NCI-H446 (cell line): Measurements from ENCODE around the gene GNB4.

Source experiments
- DNase-seq, 2 experiments: peaks; one replicate each; lab custom pipeline; 2025; lab: John Stamatoyannopoulos, UW

The GNB4 gene

DNA sequence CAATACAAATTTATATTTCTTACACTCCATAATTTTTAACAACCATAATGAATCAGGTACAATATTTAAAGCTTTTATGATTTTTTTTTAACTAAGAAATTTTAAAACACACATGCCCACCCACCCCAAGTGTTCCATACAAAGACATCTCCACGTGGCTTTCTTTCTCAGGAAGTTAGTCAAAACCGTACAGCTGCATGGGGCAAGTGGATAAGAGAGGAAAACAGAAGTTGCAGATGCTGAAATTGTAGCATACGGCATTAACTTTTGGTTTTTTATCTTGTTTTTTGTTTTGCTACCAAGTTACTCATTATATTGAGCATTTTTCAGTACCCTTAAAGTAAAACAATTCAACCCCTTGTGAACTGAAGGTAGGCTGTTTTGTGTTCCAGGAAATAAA lies 14.8 kb downstream of the GNB4 start:
- DNase-seq, result no peak

DNA sequence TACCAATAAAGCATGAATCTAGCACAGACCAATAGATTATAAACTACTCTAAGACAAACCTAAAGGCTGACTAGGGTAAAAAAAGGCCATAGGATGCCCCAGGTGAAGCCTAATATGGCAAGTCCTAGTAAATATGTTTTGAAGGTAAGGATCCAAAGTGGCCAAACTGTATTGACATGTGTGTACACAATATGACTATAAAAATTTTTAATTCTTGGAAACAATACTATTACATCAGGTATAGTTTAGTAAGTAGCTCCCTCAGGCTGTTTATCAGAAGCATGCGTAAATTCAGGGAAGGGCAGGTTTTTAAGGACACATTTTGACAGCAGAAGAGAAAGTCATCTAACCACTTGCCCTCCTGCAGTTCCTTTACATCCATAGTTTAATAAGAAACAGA lies 18.8 kb downstream of the GNB4 start:
- no peak for DNase-seq

DNA sequence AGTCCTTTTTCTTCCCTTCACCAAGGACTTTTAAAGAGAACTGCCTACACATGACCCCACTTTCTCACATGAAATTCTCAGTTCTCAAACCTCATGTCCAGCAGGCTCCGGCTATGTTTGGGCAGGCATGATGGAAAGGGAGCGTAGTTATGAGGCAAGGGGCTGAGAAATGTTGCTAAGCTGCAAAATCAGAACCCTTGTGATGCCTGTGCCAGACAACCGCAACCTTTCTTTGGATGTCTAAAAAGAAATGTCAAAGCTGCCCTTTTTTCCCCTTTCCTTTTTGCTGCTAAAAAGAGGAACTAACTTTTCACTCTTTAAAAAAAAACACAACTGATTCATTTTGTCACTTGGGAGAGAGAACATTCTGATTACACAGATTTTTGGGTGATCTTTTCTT lies 19.2 kb downstream of the GNB4 start:
- no peak for DNase-seq

DNA sequence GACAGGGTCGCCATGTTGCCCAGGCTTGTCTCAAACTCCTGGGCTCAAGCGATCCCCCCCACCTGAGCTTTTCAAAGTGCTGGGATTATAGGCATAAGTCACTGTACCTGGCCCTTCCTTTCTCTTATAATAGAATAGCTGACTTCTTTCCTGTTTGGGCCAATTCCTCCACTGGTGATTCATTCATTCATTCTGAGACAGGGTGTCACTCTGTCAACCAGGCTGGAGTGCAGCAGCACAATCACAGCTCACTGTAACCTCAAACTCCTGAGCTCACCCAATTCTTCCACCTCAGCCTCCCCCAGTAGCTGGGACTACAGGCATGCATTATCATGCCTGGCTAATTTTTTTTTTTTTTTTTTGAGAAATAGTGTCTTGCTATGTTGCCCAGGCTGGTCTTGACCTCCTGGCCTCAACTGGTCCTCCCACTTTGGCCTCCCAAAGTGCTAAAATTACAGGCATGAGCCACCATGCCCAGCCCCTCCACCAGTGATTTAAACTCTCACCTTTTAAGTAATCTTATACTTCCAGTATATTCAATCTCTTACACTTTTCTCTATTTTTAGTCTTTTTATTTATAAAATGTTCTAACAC lies 20.9 kb downstream of the GNB4 start:
- DNase-seq, result no peak

DNA sequence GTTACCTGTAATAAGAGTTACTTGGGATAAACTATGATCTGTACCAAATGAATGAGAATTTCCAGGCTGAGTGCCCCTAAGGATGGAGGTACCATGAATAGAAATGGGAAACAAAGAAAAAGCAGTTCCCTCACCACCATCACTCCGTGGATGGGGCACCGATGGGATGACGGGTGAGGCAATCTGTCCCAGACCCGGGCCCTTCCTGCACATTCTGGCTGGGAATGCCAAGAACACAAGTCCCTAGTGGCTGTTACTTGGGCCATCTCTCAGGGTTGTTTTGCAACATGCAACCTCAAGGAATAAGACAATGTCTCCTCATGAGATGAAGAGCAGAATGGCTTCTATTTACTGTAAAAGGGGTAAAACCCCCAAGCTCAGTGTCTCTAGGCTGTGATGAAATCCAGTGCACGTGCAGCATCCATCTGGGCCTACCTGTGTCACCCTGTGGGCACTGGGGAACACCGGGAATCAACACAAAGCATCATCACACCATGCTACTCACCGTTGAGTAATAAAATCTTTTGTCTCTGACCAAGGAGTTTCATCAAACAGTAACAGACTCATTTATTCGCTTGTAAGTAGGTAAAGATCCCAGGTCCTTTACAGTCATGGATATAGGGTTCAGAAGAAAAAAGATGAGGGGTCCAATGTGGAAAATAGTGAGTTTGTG lies 22.3 kb downstream of the GNB4 start:
- DNase-seq, result no peak

DNA sequence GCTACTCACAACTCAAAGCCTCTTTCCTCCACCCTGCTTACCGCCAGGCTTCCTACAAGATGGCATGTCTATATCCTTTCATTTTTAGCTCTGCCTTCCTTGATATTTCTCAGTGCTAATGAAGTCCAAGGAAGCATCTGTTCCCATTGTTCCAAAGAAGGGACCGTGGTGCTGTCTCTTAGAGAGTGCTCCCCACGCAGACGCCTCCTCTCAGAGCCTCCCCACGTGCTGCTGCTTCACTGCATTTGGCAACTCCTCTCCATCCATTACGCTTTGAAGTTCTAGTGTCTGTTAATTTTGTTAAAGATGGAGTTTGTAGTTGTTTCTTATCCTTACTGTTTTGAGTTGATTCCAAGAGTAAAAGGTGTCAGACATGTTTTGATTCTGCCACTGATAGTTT lies 26.2 kb downstream of the GNB4 start:
- DNase-seq, result no peak

DNA sequence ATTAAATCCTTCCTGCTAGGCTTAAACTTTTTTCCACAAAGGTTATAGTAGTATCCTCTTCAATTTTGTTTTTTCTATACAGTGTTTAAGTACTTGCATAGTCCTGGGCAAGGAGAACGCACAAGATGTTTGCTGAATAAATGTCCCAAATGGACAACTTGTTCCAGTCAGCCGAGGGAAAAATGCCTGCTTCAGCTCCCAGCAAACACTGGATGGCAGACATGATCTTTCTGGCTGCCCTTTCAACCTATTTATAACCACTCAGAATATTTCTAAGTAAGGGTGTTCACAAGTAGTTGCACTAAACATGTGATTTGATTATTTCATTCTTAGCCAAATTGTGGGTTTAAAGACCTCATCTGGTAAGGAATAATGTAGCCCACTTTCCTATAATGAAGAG lies 29.8 kb downstream of the GNB4 start:
- peak in 1 of 2 experiments; percentile 16 for DNase-seq

DNA sequence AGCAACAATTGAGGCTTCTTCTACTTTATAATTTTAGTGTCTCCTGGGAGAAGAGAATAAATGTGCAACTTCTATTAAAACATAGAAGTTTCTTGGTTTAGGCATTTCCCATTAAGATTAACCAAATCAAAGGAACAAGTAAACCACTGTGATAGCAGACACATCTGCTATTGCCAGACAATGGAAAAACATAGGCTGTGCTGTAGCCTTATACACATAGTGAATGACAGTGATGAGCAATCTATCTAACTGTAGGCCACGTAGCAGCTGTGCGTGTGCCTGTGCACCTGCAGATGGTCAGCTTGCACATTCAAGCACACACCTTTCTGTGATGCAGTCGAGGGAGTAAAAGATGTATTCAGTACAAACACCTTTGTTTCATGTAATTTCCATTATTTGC lies 32.7 kb downstream of the GNB4 start:
- DNase-seq, result no peak

DNA sequence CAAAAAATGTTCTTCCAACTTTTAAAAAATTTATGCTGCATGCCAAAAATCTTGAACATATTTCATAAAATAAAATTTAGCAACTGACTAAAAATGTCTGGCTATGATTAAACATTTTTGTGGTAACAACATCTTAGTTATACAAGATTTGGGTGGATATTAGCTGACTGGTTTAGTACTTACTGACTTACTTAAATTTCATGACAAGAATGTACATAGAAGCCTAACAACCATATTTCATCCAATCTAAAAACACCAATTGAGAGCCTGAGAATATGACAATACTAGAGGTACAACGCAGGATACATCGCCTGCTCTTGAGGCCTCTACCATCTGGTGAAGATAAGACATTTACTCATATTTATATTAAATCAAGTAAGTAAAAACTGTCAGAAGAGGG lies 34.6 kb downstream of the GNB4 start:
- no peak for DNase-seq

DNA sequence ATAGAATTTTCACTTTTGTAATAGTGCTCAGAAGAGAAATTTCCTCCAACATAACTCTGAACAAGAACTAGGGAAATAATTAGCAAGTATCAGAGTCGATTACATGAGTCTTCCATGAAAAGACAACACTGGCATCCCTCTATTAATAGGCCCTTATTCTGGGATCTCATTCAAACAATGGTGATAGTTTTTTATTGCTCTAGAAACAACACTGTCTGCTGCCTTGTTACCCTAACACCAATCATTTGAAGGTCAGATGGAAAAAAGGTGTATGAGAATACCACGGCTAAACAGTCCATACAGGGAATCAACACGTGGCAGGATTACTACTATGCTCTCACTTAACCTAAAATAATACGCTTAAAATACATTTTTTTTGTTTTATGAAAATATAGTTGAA lies 35.9 kb downstream of the GNB4 start:
- DNase-seq, result no peak

DNA sequence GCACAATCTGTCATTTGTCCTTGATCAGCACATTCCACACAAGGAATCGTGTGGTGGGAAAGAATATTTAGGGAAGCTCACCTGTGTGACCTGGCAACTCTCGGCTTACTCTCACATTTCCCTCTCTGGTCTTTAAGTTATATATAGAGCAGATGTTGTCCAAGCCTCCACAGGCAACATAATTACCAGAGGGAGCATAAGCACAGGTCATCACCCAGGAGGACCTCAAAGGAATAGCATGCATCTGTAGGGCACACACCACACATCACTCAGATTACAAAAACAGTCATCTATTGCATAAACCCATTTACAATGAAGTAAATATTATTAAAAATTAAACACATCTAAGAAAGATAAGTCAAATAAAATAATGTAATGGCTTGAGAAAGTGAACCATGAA lies 36.5 kb downstream of the GNB4 start:
- no peak for DNase-seq

DNA sequence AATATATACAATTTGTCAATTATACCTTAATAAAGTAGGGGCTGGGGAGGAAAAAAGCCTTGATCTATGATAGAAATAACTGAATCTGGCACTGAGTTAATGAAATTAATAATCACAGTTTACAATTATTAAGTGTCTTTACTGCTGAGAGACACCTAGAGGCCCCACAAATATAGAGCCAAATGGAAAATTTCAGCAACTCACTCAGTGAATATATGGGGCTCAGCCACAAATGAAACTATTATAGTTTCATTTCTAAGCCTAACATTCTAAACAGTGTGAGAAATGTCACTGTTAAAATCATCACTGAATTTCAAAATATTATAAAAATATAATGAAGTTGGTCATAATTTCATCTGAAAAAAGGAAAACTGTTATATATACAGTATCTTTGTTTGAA lies 40.3 kb downstream of the GNB4 start:
- no peak for DNase-seq

DNA sequence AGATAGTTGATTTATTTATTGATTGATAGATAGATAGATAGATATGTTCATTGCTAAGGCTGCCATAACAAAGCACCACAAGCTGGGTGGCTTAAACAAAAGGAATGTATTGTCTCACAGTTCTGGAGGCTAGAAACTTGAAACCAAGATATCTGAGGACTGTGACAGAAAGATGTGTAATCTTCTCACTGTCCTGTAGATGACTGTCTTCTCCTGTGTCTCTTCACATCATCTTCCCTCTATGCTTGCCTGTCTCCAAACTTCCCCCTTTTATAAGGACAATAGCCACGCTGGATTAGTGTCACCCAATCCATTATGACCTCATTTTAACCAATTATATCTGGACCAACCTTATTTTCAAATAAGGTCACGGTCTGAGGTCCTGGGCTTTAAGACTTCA lies 40.9 kb downstream of the GNB4 start:
- DNase-seq, result no peak

DNA sequence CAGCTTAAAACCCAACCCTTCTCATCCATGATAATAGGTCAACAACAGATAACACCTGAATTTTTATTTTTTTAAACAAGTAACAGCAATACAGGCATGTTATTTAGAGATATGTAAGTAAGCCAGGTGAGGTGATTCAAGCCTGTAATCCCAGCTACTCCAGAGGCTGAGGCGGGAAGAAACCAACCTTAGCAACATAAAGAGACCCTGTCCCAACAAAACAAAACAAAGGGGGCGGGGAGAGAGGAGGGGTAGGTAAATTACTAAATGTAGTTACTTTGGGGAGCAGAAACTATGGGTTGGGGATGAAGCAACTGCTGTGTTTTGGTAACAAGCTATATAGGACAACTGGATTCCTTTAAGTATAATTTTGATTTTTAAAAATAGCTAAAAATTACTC lies 47.0 kb downstream of the GNB4 start:
- no peak for DNase-seq

DNA sequence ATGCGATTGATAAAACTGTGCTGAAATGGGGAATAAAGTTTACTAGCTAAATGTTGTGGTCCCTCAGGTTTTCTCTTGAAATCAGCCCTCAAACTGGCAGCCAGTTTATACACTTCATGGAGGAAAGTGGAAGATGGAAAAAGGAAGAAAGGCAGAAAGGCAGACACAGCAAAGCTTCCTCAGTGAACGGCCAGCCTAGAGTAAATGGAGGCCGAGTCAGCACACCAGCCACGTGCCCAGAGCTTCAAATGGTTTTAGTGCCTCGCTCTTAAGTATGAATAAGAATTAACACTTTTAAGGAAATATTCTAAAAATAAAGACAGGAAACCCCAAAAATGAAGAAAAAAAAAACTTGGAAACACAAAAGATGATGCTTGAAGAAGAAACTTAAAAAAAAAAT lies 48.3 kb downstream of the GNB4 start:
- no peak for DNase-seq

DNA sequence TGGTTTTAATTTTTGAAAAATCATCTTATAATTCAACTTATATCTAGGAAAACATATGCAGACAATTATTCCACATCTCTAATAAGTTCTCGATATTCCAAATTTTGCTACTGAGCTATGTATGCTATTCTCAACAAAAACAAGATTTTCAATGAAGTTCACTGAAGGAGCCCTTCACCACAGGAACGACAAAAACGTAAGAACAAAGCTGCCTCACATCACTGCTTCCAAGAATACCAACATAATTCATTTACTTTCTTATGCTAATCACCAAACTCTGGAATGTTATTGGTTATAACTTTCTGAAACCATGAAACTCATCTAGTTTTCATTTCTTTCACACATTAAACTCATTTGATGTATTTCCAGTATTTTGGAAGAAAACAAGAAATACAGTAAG lies 49.7 kb downstream of the GNB4 start:
- no peak for DNase-seq

DNA sequence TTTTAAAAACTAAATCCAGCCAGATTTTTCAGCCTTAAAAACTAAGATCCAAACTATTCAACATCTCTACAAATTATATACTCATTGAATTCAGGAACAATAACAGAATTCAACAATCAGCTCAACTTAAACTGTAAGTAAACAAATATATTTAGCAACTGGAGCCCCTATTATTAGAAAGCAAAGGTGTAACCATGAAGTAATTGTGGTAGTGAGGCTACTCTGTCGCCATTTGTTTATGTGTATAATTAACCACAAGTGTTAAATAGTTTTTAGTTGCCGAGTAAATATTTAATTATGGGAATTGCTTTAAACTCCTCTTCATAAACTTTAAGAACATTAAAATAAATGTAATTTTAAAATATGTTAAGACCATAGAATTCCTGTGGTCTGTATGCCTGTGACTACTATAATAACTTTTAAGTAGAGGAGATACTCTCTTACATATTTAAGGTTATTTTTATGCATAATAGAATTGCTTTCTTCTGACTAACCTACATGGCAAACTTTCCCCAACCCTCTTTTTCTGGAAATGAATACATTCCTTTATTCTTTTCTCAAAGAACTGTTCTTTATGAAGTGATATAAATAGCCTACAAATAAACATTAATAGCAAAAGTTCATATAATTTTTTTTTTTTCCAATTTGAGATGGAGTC lies 52.6 kb downstream of the GNB4 start:
- DNase-seq, result no peak

DNA sequence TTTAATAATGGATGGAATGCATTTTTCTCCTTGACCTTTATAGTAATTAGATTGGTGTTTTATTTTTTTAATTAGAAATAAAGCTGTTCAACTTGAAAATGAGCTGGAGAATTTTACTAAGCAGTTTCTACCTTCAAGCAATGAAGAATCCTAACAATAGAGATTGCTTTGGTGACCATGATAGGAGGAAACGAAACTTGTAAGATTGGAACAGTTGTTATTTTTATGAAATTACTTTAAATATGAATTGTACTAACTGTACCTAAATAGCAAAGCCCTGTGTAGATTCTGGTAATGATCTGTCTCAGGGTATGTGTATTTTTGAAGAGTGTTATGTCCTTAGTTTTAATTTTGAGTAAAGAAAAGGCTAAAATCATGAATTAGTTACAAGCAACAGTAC lies 59.4 kb downstream of the GNB4 start:
- DNase-seq, result no peak

DNA sequence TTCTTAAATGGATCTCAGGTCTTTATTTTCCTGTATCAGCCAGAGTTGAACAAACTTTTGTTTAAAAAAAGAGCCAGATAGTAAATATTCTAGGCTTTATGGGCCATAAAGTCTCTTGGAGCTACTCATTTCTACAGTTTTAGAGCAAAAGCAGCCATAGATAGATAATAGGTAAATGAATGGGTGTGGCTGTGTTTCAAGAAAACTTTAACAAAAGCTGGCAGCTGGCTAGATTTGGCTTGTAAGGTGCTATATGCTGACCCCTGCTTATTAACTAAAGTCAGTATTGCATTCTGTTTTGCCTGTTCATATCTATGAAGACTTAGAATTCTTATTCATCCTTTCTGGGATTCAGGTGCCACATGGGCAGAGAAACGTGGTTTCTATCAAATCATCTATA lies 74.8 kb downstream of the GNB4 start:
- no peak for DNase-seq

DNA sequence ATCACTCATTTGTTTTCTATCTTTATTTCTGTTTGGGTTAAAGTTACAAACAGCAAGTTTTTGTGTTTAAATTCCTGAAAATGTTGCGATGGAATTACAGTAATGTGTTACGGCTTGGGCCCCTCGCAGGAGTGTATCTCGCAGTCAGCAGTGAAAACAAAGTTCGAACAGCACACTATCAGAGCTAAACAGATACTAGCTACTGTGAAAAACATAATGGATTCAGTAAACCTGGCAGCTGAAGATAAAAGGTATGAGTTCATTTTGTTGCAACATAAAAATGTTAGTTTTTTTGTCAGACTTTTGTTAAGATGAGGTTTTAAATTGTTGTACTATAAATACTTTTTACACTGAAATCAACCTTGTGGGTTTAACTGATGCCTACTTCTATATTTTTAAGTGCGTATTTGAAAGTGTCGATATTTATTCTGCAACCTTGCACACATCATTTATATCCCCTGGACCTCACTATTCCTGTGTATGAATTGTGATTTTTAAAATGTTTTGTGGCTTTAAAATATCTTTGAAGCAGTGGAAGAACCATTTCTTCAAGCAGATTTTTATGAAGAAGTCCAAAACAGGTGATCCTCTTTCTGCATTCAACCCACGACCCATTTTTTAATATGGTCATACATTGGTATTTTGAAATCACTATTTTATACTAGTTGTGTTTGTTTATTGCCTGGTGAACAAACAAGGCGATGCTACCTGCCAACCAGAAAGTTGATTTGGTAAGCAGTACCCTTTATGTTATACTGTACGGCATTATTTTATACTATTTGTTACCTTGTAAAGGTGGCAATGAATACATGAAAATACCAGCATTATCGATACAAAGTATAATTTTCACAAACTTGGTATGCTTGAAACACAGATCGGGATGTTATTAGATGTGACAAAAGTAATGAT lies 75.9 kb downstream of the GNB4 start:
- no peak for DNase-seq

DNA sequence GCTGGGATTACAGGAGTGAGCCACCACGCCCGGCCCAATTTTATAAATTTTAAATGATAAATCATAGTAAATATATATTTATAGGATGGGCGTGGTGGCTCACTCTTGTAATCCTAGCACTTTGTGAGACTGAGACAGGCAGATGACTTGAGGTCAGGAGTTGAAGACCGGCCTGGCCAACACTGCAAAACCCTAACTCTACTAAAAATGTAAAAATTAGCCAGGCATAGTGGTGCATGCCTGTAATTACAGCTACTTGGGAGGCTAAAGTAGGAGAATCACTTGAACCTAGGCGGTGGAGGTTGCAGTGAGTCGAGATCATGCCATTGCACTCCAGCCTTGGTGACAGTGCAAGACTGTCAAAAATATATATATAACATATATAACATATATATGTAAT lies 77.3 kb downstream of the GNB4 start:
- DNase-seq, result no peak

DNA sequence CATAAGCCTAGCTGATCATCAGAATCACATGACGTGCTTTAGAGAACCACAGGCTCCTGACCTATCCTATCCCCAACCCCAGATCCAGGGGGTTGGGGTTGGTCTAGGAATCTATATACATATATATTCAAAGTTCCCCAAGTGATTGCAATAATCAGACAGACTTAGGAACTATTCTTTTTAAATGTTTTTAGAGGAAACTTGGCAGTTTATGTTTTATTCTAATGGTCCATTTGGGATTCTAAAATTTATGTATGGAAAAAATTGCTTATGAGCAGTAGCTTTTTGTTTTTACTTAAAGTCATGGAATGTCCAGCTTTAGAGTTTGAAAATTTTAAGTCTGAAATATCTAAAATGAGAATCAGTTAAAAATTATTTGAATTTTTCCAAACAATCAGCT lies 81.6 kb downstream of the GNB4 start:
- DNase-seq, result no peak

DNA sequence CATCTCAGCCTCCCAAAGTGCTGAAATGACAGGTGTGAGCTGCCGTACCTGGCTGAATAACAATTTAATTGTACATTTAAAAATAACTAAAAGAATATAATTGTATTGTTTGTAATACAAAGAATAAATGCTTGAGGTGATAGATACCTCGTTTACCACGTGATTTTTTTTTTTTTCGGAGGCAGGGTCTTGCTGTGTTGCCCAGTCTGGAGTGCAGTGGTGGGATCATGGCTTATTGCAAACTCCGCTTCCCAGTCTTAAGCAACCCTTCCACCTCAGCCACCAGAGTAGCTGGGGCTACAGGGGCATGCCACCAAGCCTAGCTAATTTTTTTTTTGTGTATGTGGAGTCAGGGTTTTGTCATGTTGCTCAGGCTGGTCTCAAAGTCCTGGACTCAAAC lies 87.9 kb downstream of the GNB4 start:
- DNase-seq, result no peak
